ENCODE measurements around the gene RNF113B. TPM values are rescaled to one million over a fixed set of nuclear protein-coding genes. Genes with fewer than 3 reads are reported as not detected.

The RNF113B gene
- total and polyA plus RNA-seq, 8 donors, result not detected

- Histone ChIP-seq H3K36me3 (no peaks in the 10 kb centered on the region), H3K4me3 (no peak overlapping the region), H3K9me3 (no peaks in the 10 kb centered on the region), H3K4me1 (peaks cover 3 to 14% (median 7%) of the 10 kb centered on the region in 3 donors), H3K27ac (no peak overlapping the region), H3K27me3 (no peaks in the 10 kb centered on the region)
- FAIRE-seq, result no peak
- 72 to 75% methylated on average over 1 of the region's 1 CpG for WGBS, 2 donors
- ATAC-seq, result no peak
- TF ChIP-seq, protein P1, sequence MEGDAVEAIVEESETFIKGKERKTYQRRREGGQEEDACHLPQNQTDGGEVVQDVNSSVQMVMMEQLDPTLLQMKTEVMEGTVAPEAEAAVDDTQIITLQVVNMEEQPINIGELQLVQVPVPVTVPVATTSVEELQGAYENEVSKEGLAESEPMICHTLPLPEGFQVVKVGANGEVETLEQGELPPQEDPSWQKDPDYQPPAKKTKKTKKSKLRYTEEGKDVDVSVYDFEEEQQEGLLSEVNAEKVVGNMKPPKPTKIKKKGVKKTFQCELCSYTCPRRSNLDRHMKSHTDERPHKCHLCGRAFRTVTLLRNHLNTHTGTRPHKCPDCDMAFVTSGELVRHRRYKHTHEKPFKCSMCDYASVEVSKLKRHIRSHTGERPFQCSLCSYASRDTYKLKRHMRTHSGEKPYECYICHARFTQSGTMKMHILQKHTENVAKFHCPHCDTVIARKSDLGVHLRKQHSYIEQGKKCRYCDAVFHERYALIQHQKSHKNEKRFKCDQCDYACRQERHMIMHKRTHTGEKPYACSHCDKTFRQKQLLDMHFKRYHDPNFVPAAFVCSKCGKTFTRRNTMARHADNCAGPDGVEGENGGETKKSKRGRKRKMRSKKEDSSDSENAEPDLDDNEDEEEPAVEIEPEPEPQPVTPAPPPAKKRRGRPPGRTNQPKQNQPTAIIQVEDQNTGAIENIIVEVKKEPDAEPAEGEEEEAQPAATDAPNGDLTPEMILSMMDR (IDR thresholded peaks at IDR 0.05), result no peak
- intact Hi-C loops (cut with DNase I), result loop anchor here in 1 of 3 donors (5.0 kb wide), 1 partner anchor 33 kb away; no protein-coding TSS in a partner anchor
- no peak for DNase-seq
Observed at GRCh38 chr13:98184792-98185191, 7.7 kb upstream of the RNF113B start.

GRCh38 chr13:98182589-98182988 lies 5.5 kb upstream of the RNF113B start:
- ATAC-seq, result peak in 2 of 4 donors; percentile 34 to 38
- TF ChIP-seq, protein P1 (IDR thresholded peaks at IDR 0.05), result no peak
- no peak for DNase-seq
- Histone ChIP-seq H3K27ac (no peak overlapping the region), H3K4me1 (peaks cover 0 to 7% (median 0%) of the 10 kb centered on the region in 3 donors), H3K36me3 (no peaks in the 10 kb centered on the region), H3K9me3 (no peaks in the 10 kb centered on the region), H3K27me3 (no peaks in the 10 kb centered on the region), H3K4me3 (no peak overlapping the region)
- intact Hi-C loops (cut with DNase I), result loop anchor here in 1 of 3 donors (5.0 kb wide), 1 partner anchor 35 kb away; no protein-coding TSS in a partner anchor
- no peak for FAIRE-seq
- 45 to 48% methylated on average over 3 of the region's 3 CpGs for WGBS, 2 donors

DNA sequence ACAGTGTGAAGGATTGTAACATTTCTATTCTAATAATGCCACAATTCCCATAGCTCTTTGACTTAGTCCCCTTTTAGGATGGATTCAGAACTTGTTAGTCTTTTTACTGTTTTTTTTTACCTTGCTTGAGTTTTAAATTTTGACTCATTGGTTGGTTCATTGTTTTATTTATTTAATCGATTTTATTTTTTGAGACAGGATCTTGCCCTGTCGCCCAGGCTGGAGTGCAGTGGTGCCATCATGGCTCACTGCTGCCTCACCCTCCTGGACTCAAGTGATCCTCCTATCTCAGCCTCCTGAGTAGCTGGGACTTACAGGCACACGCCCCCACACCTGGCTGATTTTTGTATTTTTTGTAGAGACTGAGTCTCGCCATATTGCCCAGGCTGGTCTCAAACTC lies 5.1 kb upstream of the RNF113B start:
- intact Hi-C loops (cut with DNase I), result loop anchor here in 1 of 3 donors (5.0 kb wide), 1 partner anchor 35 kb away; no protein-coding TSS in a partner anchor
- Histone ChIP-seq H3K4me3 (no peak overlapping the region), H3K4me1 (peaks cover 0 to 3% (median 0%) of the 10 kb centered on the region in 3 donors), H3K27ac (no peak overlapping the region), H3K9me3 (no peaks in the 10 kb centered on the region), H3K36me3 (no peaks in the 10 kb centered on the region), H3K27me3 (no peaks in the 10 kb centered on the region)
- FAIRE-seq, result no peak
- DNase-seq, result no peak
- no peak for ATAC-seq
- WGBS, 2 donors, result 75 to 86% methylated on average over 4 of the region's 4 CpGs
- TF ChIP-seq, protein P1 (IDR thresholded peaks at IDR 0.05), result no peak

GRCh38 chr13:98181111-98181815 lies 4.2 kb upstream of the RNF113B start:
- FAIRE-seq, result no peak
- no peak for DNase-seq
- Histone ChIP-seq H3K27ac (no peak overlapping the region), H3K27me3 (no peaks in the 10 kb centered on the region), H3K4me1 (no peaks in the 10 kb centered on the region), H3K9me3 (no peaks in the 10 kb centered on the region), H3K4me3 (no peak overlapping the region), H3K36me3 (no peaks in the 10 kb centered on the region)
- TF ChIP-seq, protein P1 (IDR thresholded peaks at IDR 0.05), result no peak
- WGBS, 2 donors, result 93 to 95% methylated on average over 7 of the region's 7 CpGs
- no peak for ATAC-seq
- intact Hi-C loops (cut with DNase I), result loop anchor here in 1 of 3 donors (5.0 kb wide), 1 partner anchor 36 kb away; no protein-coding TSS in a partner anchor

- Histone ChIP-seq H3K9me3 (no peaks in the 10 kb centered on the region), H3K27ac (no peak overlapping the region), H3K4me3 (no peak overlapping the region), H3K36me3 (no peaks in the 10 kb centered on the region), H3K27me3 (no peaks in the 10 kb centered on the region), H3K4me1 (peaks cover 0 to under 1% (median 0%) of the 10 kb centered on the region in 3 donors)
- TF ChIP-seq, protein P1 (IDR thresholded peaks at IDR 0.05), result no peak
- ATAC-seq (no peak), DNase-seq (no peak), FAIRE-seq (no peak)
- WGBS, 2 donors, result 89 to 91% methylated on average over 3 of the region's 3 CpGs
- intact Hi-C loops (cut with DNase I), result loop anchor here in 1 of 3 donors (5.0 kb wide), 1 partner anchor 37 kb away; no protein-coding TSS in a partner anchor
Observed at GRCh38 chr13:98180092-98180491, 3.0 kb upstream of the RNF113B start.

Measured in pancreas (tissue), 10 donors.